NCI-H2171 treated with DMSO at 0.1 percent for 48 hours (cell line): ENCODE results near the gene SOX9.

Experiments
- DNase-seq: peaks from one replicate; lab custom pipeline; 2025; lab: John Stamatoyannopoulos, UW

The SOX9 gene

GRCh38 chr17:72120642-72121163 lies at the start of gene SOX9:
TSS of gene SOX9 (plus strand) at chr17:72121020. CDS start at chr17:72121392, 372 bp downstream.
- peak; percentile 82 for DNase-seq

GRCh38 chr17:72071330-72071729 lies 49.5 kb upstream of the SOX9 start:
- no peak for DNase-seq

GRCh38 chr17:72075995-72076677 lies 44.7 kb upstream of the SOX9 start:
- no peak for DNase-seq

- no peak for DNase-seq
Measured at GRCh38 chr17:72076678-72077030, 44.2 kb upstream of the SOX9 start.

- no peak for DNase-seq
Measured at GRCh38 chr17:72077326-72077960, 43.4 kb upstream of the SOX9 start.

GRCh38 chr17:72079700-72080099 lies 41.1 kb upstream of the SOX9 start:
- DNase-seq = no peak

- no peak for DNase-seq
Measured at GRCh38 chr17:72087876-72088275, 32.9 kb upstream of the SOX9 start.

- no peak for DNase-seq
Measured at GRCh38 chr17:72089453-72089987, 31.3 kb upstream of the SOX9 start.

- no peak for DNase-seq
Measured at GRCh38 chr17:72090108-72090507, 30.7 kb upstream of the SOX9 start.

- no peak for DNase-seq
Measured at GRCh38 chr17:72092710-72093322, 28.0 kb upstream of the SOX9 start.

- DNase-seq = no peak
Measured at GRCh38 chr17:72093707-72094106, 27.1 kb upstream of the SOX9 start.

GRCh38 chr17:72095316-72095715 lies 25.5 kb upstream of the SOX9 start:
- no peak for DNase-seq

- no peak for DNase-seq
Measured at GRCh38 chr17:72097144-72097543, 23.7 kb upstream of the SOX9 start.

GRCh38 chr17:72099919-72100318 lies 20.9 kb upstream of the SOX9 start:
- DNase-seq = no peak

- DNase-seq = no peak
Measured at GRCh38 chr17:72100470-72100869, 20.4 kb upstream of the SOX9 start.

- DNase-seq = no peak
Measured at GRCh38 chr17:72101526-72101925, 19.3 kb upstream of the SOX9 start.

GRCh38 chr17:72102366-72102765 lies 18.5 kb upstream of the SOX9 start:
- DNase-seq = no peak

GRCh38 chr17:72104164-72104862 lies 16.5 kb upstream of the SOX9 start:
- DNase-seq = no peak

GRCh38 chr17:72104863-72105234 lies 16.0 kb upstream of the SOX9 start:
- DNase-seq = no peak

- DNase-seq = no peak
Measured at GRCh38 chr17:72107100-72107499, 13.7 kb upstream of the SOX9 start.

- DNase-seq = no peak
Measured at GRCh38 chr17:72110231-72110941, 10.4 kb upstream of the SOX9 start.

- DNase-seq = no peak
Measured at GRCh38 chr17:72110942-72111318, 9.9 kb upstream of the SOX9 start.
